OCI-LY1 (cell line): ENCODE measurements around the gene EFCC1.

Experiments used
- CTCF ChIP-seq: fragments of 200-600 bp; sonication (generic), shearing (Covaris generic); IDR thresholded peaks from 2 replicates; pipeline ENCODE4 v1.5.1; 2017; ENCODE audit warnings: mild to moderate bottlenecking, antibody characterized with exemption, low read length, moderate library complexity, mixed read lengths
- EZH2 ChIP-seq: fragments of 200-600 bp; sonication (generic), shearing (Covaris generic); IDR thresholded peaks from 2 replicates; pipeline ENCODE4 v1.8.0; 2017; ENCODE audit warnings: borderline replicate concordance, mixed run types, mild to moderate bottlenecking, antibody characterized with exemption, low read length, moderate library complexity, mixed read lengths

GRCh38 chr3:129061023-129061887 is 60.2 kb downstream of the EFCC1 start:
- TF ChIP-seq EZH2 (no peak), CTCF (no peak)
